Osteoblast (primary cell): ENCODE measurements around the gene CENPM. TPM values are rescaled to one million over a fixed set of nuclear protein-coding genes. Genes with fewer than 3 reads are reported as not detected.
A peak's percentile ranks its signal among the peaks of the same experiment; 100 is the strongest.

Experiments
- DNase-seq: peaks from one replicate; pipeline ENCODE4 v3.0.0; 2011; ENCODE audit warnings: low spot score, mixed read lengths; ENCODE audit not compliant: insufficient read length; ENCODE audit errors: missing footprints
- H2AFZ ChIP-seq: 2 replicates; pipeline ENCODE4 v1.6.0; 2011; ENCODE audit warnings: mild to moderate bottlenecking, low read length
- H3K27ac ChIP-seq: 2 replicates; pipeline ENCODE4 v1.5.1; 2011; ENCODE audit warnings: mild to moderate bottlenecking, low read depth, low read length, moderate library complexity
- H3K27me3 ChIP-seq: 2 replicates; pipeline ENCODE4 v1.6.0; 2012; ENCODE audit warnings: mild to moderate bottlenecking, control low read depth, inconsistent platforms, low read length, moderate library complexity; ENCODE audit not compliant: insufficient read depth
- H3K36me3 ChIP-seq: 2 replicates; pipeline ENCODE4 v1.5.1; 2011; ENCODE audit warnings: mild to moderate bottlenecking, low read length, control low read depth, moderate library complexity; ENCODE audit not compliant: insufficient read depth
- H3K4me1 ChIP-seq: 2 replicates; pipeline ENCODE4 v1.5.1; 2011; ENCODE audit warnings: mild to moderate bottlenecking, low read length, control low read depth, moderate library complexity; ENCODE audit not compliant: insufficient read depth
- H3K4me2 ChIP-seq: 2 replicates; pipeline ENCODE4 v1.6.0; 2011; ENCODE audit warnings: mild to moderate bottlenecking, low read length; ENCODE audit not compliant: insufficient read depth
- H3K4me3 ChIP-seq: fragments of 200-600 bp; sonication (generic); 3 replicates; pipeline ENCODE4 v1.5.1; 2012; ENCODE audit warnings: mild to moderate bottlenecking, low read length, inconsistent platforms; ENCODE audit not compliant: insufficient read depth
- H3K79me2 ChIP-seq: 2 replicates; pipeline ENCODE4 v1.6.0; 2012; ENCODE audit warnings: mild to moderate bottlenecking, low read length, control low read depth, inconsistent platforms; ENCODE audit not compliant: insufficient read depth
- H3K9me3 ChIP-seq: 2 replicates; pipeline ENCODE4 v1.5.1; 2011; ENCODE audit warnings: low read depth, low read length, control low read depth
- H4K20me1 ChIP-seq: 2 replicates; pipeline ENCODE4 v1.6.0; 2012; ENCODE audit warnings: mild to moderate bottlenecking, low read length, control low read depth; ENCODE audit not compliant: insufficient read depth
- CTCF ChIP-seq: IDR thresholded peaks from 2 replicates; pipeline ENCODE4 v1.5.1; 2011; ENCODE audit warnings: mild to moderate bottlenecking, low read depth, low read length, moderate library complexity; ENCODE audit errors: extremely low read depth
- total RNA-seq: library from RNA; depleted of rRNA; stranded (reverse); fragments of >200 nt; gene quantifications from 2 replicates; pipeline ENCODE4 v1.2.3, GENCODE V29; 2012

Gene CENPM
- total RNA-seq, 1 donor, result 1.8 TPM

- Histone ChIP-seq H3K27ac (no peak overlapping the region), H2AFZ (no peak overlapping the region), H3K4me2 (no peak overlapping the region), H3K79me2 (peaks cover 9% of the 10 kb centered on the region), H3K4me3 (no peak overlapping the region), H4K20me1 (no peaks in the 10 kb centered on the region), H3K27me3 (no peaks in the 10 kb centered on the region), H3K4me1 (peaks cover 18% of the 10 kb centered on the region), H3K36me3 (peaks cover 3% of the 10 kb centered on the region), H3K9me3 (no peaks in the 10 kb centered on the region)
- TF ChIP-seq CTCF, result no peak
- DNase-seq, result no peak
These were observed 1.2 kb upstream of the CENPM start for GRCh38 chr22:41948142-41948541.

- Histone ChIP-seq H3K27ac (peak overlapping the region; percentile 63), H2AFZ (peak overlapping the region; percentile 100), H3K36me3 (peaks cover 4% of the 10 kb centered on the region), H3K9me3 (no peaks in the 10 kb centered on the region), H3K4me2 (peak overlapping the region; percentile 99), H3K27me3 (no peaks in the 10 kb centered on the region), H3K4me1 (peaks cover 18% of the 10 kb centered on the region), H3K4me3 (peak overlapping the region; percentile 96), H4K20me1 (no peaks in the 10 kb centered on the region), H3K79me2 (peaks cover 9% of the 10 kb centered on the region)
- no peak for DNase-seq
- TF ChIP-seq CTCF, result no peak
These were observed 600 bp upstream of the CENPM start for GRCh38 chr22:41947424-41948080.

- TF ChIP-seq CTCF, result no peak
- Histone ChIP-seq H3K27me3 (no peaks in the 10 kb centered on the region), H3K36me3 (peaks cover 4% of the 10 kb centered on the region), H3K4me3 (no peak overlapping the region), H2AFZ (no peak overlapping the region), H3K4me2 (peak overlapping the region; percentile 37), H3K4me1 (peaks cover 30% of the 10 kb centered on the region), H3K9me3 (no peaks in the 10 kb centered on the region), H3K27ac (peak overlapping the region; percentile 0), H4K20me1 (peaks cover 5% of the 10 kb centered on the region), H3K79me2 (peaks cover 9% of the 10 kb centered on the region)
- no peak for DNase-seq
These were observed 3.2 kb downstream of the CENPM start for GRCh38 chr22:41943661-41944209.
